GM23248 (cell line): ENCODE measurements around the gene OR1S1.

Source experiments
- EZH2 ChIP-seq: fragments of 200-600 bp; sonication (generic); IDR thresholded peaks from 2 replicates; pipeline ENCODE4 v1.6.1; 2018; ENCODE audit warnings: antibody characterized with exemption, mild to moderate bottlenecking; ENCODE audit not compliant: insufficient read depth, poor library complexity, severe bottlenecking
- EZH2phosphoT487 ChIP-seq: fragments of 200-600 bp; sonication (generic); IDR thresholded peaks from 2 replicates; pipeline ENCODE4 v1.6.1; 2018; ENCODE audit warnings: antibody characterized with exemption, moderate library complexity, mild to moderate bottlenecking, low read depth; ENCODE audit not compliant: insufficient read depth

- no peak for TF ChIP-seq EZH2
- no peak for TF ChIP-seq EZH2phosphoT487
Measured at GRCh38 chr11:58179648-58180047, 32.9 kb upstream of the OR1S1 start.
